GM11168 (cell line): ENCODE results near the gene PDGFB.

Source experiments
- in situ Hi-C: fragments of 300-500 bp; cut with MboI; formaldehyde crosslinking; loops from one replicate; pipeline ENCODE4 v1.12.0; 2022; ENCODE audit warnings: low sequenced_read_pairs; ENCODE audit not compliant: unreplicated experiment

PDGFB gene

GRCh38 chr22:39255449-39256185, 10.8 kb upstream of the PDGFB start:
- in situ Hi-C loops = no loop called here

- in situ Hi-C loops = no loop called here
Observed at GRCh38 chr22:39254789-39255298, 10.1 kb upstream of the PDGFB start.

GRCh38 chr22:39254122-39254521, 9.3 kb upstream of the PDGFB start:
- in situ Hi-C loops = no loop called here

GRCh38 chr22:39253435-39254070, 8.8 kb upstream of the PDGFB start:
- in situ Hi-C loops = no loop called here

- in situ Hi-C loops = no loop called here
Observed at GRCh38 chr22:39252461-39253434, 8.0 kb upstream of the PDGFB start.

- in situ Hi-C loops = no loop called here
Observed at GRCh38 chr22:39251762-39252460, 7.1 kb upstream of the PDGFB start.

GRCh38 chr22:39250838-39251237, 6.1 kb upstream of the PDGFB start:
- in situ Hi-C loops = no loop called here

- in situ Hi-C loops = no loop called here
Observed at GRCh38 chr22:39250131-39250530, 5.3 kb upstream of the PDGFB start.

GRCh38 chr22:39249086-39249704, 4.4 kb upstream of the PDGFB start:
- in situ Hi-C loops = no loop called here

GRCh38 chr22:39248254-39248653, 3.5 kb upstream of the PDGFB start:
- in situ Hi-C loops = no loop called here

GRCh38 chr22:39247361-39247760, 2.6 kb upstream of the PDGFB start:
- in situ Hi-C loops = no loop called here

GRCh38 chr22:39246690-39247332, 2.0 kb upstream of the PDGFB start:
- in situ Hi-C loops = no loop called here

GRCh38 chr22:39246217-39246616, 1.4 kb upstream of the PDGFB start:
- in situ Hi-C loops = no loop called here

- in situ Hi-C loops = no loop called here
Observed at GRCh38 chr22:39245130-39246039, 603 bp upstream of the PDGFB start.

GRCh38 chr22:39244136-39244495, 666 bp downstream of the PDGFB start:
- in situ Hi-C loops = no loop called here

- in situ Hi-C loops = no loop called here
Observed at GRCh38 chr22:39243439-39244135, 1.2 kb downstream of the PDGFB start.

- in situ Hi-C loops = no loop called here
Observed at GRCh38 chr22:39242595-39243438, 2.0 kb downstream of the PDGFB start.
